Hippocampal formation (tissue), 2 donors: ENCODE measurements around the gene NUDT16.

ENCODE experiments used
- DNase-seq, 2 donors: peaks; one replicate each; lab custom pipeline; 2025; lab: John Stamatoyannopoulos, UW

Gene NUDT16

DNA sequence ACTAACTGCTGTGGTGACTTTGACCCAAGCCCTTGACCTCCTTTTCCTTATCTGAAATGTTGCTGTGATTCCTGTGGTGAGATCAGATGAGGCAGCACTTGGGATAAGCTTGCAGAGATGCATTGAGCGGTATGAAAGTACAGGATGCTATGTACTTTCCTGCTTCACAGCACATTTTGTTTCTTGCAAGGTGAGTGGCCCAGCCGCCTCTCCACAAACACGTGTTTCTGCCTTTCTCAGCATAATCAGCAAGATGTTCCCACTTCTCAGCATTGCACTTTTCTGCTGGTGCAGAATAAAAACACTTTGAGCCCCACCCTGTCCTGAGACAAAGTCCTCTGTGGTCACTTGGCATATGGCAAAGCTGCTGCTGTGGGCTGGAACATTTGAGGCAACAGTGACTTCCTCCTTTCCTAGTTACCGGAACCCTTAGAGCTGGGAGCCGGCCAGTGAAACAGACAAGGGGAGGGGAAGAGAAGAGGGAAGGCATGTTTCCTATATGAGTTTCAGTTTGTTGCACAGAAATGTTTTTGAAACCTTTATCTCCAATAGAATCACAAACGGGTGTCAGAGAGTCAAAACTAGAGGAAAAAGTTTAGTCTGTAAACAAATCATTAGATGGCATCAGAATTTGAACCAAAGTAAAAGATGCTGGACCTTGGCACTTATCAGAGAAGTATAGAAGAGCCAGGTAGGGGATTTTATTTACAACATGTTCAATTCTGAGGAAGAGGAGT, 5.0 kb downstream of the NUDT16 start:
- DNase-seq = peak; percentile 34 to 49

DNA sequence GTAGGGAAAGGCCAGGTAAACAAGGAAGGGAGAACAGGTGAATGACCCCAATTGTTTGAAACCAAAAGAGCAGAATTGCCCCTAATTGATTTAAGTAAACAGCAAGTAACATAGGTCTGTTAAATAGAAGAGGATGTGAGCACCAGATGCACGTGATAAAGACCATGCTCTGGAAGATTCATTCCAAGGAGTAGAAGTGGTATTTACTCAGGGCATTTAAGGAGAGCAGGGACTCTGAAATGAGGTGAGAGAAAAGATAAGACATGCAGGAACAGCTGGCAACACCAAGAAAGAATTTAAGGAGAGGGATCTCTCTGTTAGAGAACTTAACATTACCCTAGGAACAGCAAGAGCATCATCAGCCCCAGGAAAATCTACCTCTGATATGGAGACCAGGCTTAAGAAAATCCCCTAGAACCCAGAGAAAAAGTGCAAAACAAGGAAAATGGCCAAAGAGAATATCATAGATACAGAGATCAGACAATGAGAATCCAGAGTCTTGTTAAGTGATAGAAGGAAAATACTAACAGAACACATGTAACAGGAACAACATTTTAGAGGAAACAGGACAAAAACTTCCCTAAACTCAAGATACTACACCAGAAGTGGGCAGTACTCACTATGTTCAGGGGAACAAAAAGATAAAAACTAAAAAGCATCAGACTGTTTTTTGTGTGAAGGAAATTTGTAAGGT, 6.4 kb downstream of the NUDT16 start:
- no peak for DNase-seq

DNA sequence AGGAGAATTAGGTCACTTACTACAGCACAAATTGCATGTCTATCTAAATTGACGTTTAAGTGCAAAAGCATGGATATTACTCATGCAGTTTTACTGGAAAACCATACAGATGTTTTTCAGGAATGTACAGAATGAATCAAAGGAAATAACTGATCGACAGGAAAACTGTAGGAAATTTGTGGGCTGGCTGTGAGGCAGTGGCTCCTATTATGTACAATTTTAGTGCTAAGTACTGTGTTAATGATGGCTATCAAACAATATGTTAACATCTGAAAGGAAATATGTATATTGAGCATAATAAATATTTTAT, 6.9 kb downstream of the NUDT16 start:
- DNase-seq = no peak

DNA sequence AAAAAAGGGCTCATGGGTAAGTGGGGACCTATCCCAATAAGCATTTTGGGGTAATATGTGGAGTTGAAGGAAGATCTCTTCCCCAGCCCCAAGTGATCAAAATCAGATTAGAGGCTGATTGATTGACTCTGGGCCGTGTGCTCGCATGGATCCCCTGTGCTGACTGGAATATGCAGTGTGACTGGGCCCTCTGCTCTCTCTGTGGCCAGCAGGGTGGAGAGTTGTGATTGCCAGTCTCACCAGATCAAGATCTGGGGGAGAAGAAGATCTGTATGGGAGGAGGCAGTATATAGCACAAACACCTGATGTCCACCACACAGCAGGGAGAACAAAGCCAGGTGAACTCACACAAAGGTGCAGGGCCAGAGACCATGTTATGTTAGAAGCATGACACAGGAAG, 8.8 kb downstream of the NUDT16 start:
- DNase-seq = no peak

DNA sequence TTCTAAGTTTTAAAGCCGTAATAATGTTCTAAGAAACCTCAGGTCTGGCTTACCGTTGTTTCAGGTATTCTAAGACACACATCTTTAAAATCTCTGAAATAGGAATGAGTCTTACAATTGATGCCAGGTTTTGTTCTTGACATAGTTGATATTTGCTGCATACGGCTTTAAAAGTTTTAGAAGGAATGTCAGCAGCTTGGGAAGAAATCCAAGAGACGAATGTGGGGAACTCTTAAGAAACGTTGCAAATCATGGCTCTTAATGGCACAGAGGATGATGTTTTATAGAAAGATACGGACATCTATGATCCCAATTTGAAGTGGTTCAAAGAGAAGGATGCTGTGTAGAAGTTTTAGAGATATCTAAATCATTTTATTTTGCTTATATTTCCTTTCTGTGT, 11.5 kb downstream of the NUDT16 start:
- no peak for DNase-seq

DNA sequence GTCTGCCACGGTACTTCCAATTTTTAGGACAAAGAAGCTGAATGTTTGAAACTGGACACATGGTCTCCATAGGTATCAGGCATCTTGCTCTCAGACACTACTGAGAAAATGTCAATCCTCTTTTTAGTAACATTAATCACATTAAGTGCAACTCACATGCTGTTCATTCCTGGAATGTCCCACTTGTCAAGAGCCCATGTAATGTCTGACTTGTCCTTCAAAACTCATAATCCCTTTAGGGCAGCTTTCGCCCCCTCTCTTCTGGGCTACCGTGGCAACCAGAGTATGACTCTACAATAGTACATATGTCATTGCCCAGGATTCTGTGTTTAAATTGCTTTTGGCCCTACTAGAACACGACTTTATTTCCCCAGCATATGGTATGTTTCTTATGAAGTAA, 12.3 kb downstream of the NUDT16 start:
- DNase-seq = no peak

DNA sequence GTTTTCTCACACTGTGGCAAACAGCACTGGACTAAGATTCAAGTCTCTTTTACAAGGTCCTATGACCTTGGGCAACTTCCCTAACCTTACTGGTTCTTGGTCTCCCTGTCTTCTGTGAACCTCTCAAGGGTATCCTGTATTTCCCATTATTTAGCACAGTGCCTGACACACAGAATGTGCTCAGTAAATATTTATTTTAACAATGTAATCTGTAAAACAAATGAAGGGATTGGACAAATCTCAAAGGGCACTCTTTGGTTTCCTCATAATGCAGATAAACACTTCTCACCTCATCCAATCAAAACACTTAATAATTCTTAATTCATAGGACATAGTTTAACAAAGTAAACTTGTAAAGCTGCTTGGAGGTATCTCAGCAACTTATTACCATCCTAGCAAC, 12.8 kb downstream of the NUDT16 start:
- DNase-seq = no peak

DNA sequence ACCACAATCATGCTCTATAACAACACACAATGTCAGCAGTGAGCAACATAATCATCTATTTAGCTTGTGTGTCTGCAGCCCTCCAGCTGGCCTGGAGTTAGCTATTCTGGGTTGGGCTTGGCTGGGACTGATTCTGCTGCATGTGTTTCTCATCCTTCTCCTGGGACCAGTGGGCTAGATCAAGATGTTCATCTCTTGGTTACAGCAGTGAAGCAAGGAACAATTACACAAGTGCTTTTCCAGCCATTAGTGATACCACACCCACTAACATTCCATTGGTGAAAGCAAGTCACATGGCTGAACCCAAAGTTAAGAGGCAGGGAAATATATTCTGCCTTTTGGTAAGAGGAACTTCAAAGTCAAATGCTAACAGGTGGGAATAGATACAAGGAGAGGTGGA, 14.6 kb downstream of the NUDT16 start:
- DNase-seq = no peak

DNA sequence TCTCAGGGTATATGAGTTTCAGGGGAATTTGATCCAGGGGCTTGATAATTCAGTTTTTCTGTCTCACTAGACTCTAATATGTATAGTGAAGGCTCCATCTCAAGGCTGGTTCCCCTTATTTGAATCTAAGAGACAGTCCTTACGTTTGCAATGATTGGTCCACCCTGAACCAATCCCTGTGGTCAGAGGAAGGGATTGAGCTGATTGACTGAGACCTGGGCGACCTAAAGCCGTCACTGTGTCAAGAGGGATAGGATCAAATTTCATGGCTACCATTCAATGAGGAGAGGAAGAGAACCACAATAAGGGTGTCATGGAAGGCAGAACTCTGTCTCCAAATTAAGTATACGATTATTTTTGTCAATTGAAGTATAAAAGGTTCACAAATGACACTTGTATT, 16.3 kb downstream of the NUDT16 start:
- DNase-seq = no peak

DNA sequence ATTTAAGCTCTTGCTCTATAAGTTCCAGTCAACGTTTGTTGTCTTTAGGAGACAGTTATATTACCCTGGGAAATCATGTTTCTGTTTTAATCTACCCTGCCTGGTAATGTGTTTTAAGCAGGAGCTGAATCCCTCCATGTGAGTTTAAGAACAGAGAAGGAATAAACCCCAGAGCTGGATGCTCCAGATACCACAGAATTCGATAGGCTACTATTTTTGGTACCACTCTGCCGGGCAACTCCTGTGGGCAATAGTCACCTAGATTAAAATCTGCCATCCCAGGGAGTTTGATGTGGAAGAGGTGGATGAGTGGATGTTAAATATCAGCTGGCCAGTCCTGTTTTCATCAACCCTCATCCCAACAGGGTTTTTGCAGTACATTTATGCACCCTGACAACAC, 20.4 kb downstream of the NUDT16 start:
- peak in 1 of 2 donors; percentile 20 for DNase-seq

DNA sequence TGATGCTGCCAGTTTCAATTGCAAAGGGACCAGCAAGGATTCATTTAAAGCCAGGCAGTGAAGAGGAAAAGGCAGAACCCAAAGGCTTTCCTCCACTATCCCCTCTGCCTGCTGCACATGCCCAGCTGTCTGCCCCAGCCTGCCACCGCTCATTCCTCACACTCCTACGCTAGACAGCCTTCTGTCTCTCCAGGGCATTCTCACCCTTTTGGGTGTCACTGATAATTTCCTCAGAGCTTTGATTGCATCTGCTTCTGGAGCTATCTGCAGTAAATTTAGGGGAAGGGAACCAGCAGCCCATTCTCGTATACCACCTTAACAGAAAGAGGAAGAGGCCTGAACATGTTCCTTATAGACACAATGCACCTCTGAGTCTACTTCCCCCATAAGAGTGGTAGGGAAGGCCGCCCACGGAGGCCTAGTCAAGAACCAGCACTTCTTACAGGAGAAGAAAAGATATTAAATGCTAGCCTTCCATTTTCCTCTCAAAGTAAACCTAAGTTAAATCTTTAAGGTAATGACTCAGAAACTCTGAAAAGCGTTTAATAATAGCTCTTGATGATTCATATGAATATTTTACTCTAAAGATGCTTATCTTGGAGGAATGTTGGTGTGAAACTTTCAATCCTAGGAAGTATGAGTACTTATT, 20.9 kb downstream of the NUDT16 start:
- peak in 1 of 2 donors; percentile 38 for DNase-seq

DNA sequence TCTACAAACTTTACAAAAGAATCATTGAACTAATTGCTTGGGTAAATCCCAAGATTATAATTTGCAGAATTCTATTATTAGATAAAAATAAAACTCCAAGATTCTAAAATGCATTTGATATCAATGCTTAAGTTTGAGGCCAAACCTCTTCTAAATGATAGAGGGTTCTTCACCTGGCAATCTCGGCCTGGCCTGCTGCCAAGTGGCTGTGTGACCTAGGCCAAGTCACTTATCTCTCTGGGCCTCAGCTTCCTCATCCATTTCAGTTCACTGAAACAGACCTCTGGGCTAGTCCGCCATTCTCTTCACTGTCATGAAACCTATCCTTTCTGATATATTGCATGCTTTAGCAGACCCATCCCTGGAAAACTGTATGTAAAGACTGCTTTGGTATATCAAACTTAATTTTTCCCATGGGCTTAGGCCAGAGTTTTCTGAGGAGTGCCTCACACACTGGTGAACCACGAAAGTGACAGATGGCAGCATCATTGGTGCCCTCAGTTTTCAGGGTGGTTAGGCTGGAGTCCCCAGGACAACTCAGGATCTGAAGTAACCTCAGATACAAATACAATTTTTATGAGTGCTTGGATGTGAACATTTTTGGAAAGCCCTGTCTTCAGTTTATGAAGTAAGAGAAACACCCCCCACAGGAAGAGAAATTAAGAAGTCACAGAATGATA, 21.8 kb downstream of the NUDT16 start:
- no peak for DNase-seq

DNA sequence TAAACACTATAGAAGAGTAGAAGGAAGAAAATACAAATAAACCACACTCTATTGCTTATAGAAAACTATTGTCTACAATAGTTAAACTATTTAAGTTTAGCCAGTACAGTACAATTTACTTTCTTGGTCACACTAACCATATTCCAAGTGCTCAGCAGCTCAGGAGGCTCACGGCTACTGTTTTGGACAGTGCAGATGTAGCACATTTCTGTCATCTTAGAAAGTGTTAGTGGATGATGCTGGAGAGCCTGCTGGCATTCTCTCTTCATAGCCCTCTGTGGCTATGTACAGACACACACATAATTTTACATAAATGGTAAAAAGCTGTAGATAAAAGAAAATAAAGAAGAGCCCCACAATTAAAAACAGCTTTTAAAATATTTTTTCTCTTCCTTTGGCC, 23.8 kb downstream of the NUDT16 start:
- no peak for DNase-seq

DNA sequence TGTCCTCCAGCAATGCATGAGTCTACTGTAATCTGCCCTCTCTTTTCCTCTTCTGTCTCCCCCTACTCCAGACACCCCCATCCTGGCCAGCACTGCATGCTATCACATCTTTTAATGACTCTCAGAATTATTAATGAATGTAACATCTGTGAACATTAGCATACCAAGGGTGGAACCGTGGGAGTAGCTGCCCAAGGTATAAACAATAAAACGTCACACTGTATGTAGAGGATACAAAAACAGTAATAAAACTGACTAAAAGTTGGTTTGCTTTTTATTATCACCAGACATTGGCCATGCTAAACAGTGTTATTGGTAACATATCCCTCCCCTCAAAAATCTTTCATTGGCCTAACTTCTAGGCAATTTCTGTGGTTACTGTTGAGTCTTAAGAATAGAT, 24.7 kb downstream of the NUDT16 start:
- no peak for DNase-seq

DNA sequence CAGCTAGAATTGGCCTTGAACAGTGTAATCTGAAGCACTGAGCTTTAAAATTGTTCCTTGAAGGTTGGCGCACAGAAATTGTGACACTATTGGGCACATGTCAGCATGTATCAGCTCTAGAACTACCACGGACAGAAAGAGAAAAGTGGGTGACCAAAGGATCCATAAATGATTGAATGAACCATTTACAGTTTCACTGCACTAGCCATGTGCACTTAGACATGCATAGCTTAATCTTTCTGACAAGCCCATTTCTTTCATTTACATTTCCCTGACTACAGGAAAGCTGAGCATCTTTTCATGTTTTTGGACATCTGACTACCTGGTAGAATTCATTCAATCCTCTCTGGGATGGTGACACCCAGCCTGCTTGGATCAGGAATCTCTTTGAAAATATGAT, 36.2 kb downstream of the NUDT16 start:
- DNase-seq = no peak

DNA sequence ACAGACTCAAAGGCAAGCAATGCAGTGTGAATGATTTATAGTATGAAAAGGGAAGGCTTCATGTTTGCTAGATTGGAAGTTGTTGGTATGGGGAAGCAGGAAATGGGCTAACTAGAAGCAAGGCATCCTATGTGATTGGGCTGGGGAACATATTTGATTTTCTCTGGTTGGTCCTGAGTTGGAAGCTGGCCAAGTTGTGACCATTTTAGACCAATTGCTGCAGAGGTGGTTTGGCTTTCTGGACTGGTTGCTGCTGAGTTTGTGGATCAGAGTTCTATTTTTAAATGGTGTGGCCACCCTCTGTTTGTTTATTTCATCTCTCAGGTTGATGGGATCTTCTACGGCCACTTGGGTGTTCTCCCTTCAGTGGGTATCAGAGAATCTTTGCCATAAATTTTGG, 39.7 kb downstream of the NUDT16 start:
- DNase-seq = no peak

DNA sequence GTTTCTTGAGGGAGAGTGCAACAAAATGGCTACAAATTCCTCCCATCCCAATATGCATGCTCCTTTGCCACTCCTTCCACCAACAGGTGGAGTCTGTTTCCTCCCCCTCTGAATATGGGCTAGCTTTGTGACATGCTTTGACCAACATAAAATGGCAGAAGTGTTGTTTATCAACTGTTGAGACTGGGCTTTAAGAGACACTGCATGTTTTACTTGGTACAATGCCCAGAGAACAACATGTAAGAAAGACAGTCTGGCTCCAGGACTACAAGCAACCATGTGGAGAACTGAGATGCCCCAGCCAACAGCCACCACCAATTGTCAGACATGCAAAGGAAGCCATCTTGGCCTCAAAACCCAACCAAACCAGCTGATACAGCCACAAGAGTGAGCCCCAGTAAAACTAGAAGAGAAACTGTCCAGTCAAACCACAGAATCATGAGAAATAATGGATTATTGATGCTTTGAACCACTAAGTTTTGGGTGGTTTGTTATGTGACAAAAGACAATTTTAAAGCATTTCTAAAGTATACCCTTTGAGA, 40.5 kb downstream of the NUDT16 start:
- no peak for DNase-seq

DNA sequence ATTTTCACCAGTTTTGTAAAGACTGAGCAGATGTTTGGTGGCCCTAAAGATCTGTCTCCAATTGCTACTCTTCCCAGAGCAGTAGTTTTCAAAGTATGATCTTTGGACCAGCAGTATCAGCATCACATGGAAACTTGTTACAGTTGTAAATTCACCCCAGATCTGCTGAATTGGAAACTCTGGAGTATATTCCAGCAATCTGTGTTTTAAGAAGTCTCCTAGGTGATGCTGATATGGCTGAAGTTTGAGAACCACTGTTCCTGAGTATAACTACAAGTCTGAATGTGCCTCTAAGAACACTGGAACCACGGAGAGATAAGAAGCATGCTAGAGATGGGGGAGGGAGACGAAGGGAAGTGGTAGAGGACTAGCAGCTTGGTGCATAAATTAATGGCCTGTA, 45.7 kb downstream of the NUDT16 start:
- DNase-seq = no peak

DNA sequence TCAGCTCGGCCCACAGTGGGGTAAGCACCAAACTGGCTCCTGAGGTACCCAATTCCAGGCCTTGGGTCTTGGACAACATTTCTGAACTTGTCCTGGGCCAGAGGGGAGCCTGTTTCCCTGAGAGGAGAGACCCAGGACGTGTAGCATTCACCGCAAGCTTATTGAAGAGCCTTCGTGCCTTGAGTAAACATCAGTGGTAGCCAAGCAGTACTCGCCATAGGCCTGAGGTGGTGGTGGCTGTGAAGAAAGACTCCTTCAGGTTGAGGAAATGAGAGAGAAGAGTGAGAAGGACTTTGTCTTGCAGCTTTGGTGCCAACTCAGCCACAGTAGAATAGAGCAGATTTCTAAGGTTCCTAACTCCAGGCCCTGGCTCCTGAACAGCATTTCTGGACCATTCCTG, 50.2 kb downstream of the NUDT16 start:
- DNase-seq = no peak

DNA sequence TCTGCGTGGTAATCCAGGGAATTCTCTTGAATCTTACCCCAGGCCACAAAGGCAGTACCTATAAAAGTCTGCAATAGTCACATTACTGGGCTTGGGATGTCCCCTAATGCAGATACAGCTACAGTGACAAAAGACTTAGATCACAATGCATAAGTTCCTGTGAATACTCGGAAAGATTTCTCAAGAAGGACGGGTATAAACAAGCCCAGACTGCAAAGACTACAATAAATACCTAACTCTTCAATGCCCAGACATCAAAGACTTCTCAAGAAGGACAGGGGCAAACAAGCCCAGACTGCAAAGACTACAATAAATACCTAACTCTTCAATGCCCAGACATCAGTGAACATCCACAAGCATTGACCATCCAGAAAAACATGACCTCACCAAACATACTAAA, 50.9 kb downstream of the NUDT16 start:
- no peak for DNase-seq

DNA sequence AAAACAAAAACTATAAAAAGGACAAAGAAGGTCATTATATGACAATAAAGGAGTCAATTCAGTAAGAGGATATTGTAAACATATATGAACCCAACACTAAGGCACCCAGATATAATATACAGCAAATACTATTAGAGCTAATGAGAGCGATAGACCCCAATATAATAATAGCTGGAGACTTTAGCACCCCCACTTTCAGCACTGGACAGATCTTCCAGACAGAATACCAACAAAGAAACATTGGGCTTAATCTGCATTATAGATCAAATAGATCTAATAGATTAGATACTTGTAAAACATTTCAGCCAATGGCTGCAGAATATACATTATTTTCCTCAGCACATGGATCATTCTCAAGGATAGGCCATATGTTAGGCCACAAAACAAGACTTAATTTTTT, 53.4 kb downstream of the NUDT16 start:
- no peak for DNase-seq
